Stimulated activated CD4-positive, alpha-beta T cell treated with anti-CD3 and anti-CD28 coated beads, Interleukin-15, amount 100 ng/mL, for 1 hour (primary cell): ENCODE data around the gene SIPA1L2.

Source experiments
- DNase-seq, 2 donors: peaks; one replicate each; pipeline ENCODE4 v3.0.0-alpha.2; 2020; ENCODE audit warnings: low read depth in 1 of 2, low spot score in 1 of 2

Gene SIPA1L2

GRCh38 chr1:232590744-232591082 is 39.2 kb downstream of the SIPA1L2 start:
- DNase-seq = no peak

- no peak for DNase-seq
Measured at GRCh38 chr1:232589812-232590743, 39.9 kb downstream of the SIPA1L2 start.

- DNase-seq = no peak
Measured at GRCh38 chr1:232589111-232589811, 40.7 kb downstream of the SIPA1L2 start.

- no peak for DNase-seq
Measured at GRCh38 chr1:232587141-232588008, 42.6 kb downstream of the SIPA1L2 start.

GRCh38 chr1:232586679-232587078 is 43.3 kb downstream of the SIPA1L2 start:
- no peak for DNase-seq

DNA sequence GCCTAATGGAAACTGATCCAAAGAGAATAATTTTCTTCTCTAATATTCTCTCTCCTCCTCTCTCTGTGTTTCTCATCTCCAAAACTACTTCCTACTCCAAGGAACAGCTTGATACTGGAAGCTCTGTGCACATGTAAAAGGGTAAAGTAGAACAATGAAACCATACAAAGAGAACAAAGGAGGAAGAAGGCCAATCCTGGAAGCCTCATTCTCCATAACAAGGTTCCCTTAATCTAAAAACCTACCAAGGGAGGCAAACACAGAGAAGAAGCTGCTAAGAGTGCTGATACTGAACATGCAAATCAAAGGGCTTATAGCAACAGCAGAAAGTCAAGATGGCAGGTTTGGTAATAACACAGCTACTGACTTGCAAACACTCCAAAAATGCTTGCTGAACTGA is 44.4 kb downstream of the SIPA1L2 start:
- no peak for DNase-seq

DNA sequence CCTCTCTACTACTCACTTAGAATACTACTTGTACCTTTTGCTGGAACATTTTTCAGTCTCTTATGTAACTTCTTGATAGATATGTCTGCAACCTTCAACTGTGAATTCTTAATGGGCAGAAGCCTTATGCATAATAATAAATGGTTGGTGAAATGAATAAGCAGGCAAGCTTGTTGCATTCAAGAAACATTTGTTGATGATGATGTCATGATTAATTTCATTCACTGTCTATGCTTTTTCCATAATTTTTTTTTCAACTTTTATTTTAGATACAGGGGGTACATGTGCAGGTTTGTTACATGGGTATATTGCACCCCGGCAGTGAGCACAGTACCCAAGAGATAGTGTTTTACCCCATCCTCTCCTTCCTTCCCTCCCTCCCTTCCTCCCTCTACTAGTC is 48.0 kb downstream of the SIPA1L2 start:
- DNase-seq = no peak
